Endothelial cell of hepatic sinusoid (primary cell): ENCODE measurements around the gene CNNM4.

Experiments
- in situ Hi-C: cut with HindIII; loops from 2 replicates; pipeline ENCODE4 v1.10.0; 2017; ENCODE audit warnings: low sequenced_read_pairs

CNNM4 gene

DNA sequence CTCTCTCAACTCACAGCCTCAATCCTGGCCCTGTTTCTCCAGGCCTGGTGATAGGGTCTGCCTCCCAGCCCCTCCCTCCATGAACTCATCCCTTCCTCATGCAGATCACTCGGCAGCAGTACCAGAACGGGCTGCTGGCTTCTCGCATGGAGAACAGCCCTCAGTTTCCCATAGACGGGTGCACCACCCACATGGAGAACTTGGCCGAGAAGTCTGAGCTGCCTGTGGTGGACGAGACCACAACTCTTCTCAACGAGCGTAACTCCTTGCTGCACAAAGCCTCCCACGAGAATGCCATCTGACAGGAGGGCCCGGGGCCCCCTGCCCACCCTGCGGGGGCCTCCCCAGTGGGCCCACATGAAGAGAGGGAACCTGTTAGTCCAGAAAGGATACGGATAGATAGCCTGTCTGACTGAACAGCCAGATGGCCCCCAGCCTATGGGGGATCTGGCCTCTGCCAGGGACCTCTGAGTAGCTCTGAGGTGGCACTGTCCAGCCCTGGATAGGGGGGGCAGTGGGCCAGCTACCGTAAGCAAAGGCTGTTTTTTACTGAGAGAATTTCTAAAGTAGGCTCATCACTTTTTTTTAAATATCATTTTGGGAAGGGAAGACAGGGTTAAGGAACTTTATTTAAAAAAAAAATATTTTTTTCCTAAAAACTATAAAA lies 48.6 kb downstream of the CNNM4 start:
- in situ Hi-C loops: no loop called here

DNA sequence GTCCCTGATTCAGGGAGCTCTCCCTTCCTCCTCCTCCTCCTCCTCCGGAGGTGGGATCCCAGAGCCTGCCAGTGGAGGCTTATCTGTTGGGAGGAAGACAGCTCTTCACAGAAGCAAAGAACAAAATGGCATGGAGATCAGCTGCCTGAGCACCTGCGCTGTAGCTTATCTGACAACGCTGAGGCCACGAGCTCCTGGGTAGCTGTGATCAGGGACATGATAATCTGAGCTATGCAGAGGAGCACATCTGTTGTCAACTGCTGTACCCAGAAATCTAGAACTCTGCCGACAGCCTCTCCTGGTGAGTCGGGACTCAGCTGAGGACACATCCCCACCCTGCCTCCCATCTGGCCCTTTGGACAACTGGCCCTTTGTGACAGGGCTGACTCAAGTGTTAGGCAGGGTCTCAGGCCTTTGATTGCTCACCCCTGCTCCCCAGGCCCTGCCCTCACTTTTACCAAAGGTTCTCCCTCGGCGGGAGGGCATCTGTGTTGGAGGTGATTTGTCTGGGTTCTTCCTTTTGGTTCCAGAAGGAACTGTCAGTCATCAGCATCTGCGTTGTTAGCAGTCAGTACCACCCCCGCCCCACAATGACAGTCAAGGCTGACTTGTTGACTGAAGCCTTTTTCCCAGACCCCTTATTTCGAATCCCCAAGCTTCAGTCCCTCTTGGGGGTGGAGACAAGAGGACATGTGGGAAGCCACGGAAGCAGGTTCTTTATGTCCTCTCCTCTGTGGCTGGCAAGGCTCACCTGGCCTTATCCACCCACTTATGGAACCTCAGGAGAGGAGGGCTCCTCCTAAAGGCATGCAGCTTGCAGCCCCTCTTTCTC lies 49.5 kb downstream of the CNNM4 start:
- in situ Hi-C loops: loop anchor here (5.0 kb wide), 1 partner anchor 53 kb away; no protein-coding TSS in a partner anchor

DNA sequence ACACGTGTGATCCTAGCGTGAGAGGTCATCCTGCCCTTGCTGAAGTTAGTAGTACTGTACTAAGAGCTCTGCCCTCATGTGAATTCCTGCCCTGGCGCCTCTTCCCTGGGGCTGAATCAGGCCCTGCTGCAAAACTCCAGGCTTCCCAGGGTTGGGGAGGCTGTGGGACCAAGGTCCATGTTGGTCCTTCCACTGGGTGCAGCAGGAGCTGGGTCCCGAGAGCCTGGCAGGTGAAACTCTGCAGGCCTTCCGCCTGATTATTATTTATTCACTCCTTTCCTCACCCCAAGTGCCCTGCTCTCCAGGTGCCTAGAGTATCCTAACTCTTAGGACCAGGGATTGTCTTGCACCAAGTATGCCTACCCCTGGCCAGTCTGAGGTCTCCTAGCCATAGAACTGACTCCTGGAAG lies 50.1 kb downstream of the CNNM4 start:
- in situ Hi-C loops: loop anchor here (5.0 kb wide), 1 partner anchor 53 kb away; no protein-coding TSS in a partner anchor

DNA sequence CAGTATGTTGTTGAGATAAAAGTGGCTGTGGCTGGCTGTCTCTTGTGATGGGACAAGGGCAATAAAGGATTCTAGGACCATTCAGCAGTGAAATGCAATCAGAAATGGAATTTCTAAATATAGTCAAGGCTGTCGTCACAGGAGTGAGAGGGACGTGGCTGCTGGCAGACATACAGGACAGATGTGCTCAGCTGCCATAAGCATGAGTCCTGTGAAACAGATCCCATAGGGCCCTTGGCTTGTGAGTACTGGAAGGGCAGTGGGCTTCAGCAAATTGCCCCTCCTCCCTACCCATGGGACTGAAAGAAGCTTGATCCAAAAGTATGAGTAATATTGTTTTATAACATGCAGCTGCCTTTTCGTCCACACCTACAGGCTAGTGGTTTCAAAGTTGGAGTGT lies 51.2 kb downstream of the CNNM4 start:
- in situ Hi-C loops: loop anchor here (5.0 kb wide), 1 partner anchor 55 kb away; no protein-coding TSS in a partner anchor

DNA sequence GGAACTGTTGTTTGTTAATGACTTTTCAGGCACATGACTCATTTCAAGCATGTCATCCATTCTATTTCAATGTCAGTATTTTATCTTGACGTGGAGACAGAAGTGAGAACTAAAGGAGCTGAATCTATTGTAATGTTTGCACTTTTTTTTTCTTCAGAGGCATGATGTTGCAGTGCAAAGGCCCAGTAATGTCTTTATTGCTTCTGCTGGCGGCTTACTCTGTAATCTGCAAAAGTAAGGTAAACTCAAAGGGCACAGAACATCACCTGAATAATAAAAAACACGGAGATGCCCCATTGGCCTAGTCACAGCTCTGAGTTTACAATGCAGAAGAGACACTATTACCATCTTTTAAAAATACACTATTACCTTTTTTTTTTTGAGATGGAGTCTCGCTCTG lies 53.0 kb downstream of the CNNM4 start:
- in situ Hi-C loops: loop anchor here (5.0 kb wide), 1 partner anchor 56 kb away; no protein-coding TSS in a partner anchor

DNA sequence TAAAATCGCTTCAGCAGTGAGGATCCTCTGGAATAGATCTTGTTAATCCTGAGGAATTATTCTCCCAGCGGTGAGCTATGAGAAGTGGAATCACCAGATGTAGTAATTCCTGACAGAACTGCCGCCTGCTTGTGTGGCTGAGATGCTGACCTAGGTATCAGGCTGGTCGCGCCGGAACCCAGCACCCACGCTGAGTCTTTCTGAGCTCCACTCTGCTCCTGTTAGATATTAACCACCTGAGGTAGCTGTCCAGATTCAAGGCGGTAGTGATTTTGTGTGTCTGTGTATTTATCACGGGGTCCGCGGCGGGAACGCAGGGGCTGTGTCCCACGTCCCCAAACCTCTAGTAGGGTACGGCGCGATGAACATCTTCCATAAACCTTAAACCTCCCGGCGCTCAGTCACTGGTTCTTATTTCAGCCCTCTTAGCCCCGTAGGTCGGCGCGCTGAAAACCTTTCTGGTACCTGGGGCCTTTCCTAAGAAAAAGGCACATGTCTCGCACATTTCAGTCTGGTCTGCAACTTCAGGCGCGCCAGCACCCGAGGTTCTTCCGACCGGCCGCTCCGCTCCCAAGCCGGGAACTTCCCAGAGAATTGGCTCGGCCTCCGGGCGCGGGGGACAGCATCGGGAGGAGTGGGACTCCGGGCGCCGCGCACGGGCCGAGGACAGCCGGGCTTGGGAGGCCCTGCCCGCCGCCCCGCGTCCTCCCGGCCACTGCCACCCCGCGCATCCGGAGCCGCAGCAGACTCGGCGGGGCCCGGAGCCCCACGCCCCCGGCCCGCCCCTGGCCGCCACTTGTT lies 54.8 kb downstream of the CNNM4 start:
- in situ Hi-C loops: no loop called here

DNA sequence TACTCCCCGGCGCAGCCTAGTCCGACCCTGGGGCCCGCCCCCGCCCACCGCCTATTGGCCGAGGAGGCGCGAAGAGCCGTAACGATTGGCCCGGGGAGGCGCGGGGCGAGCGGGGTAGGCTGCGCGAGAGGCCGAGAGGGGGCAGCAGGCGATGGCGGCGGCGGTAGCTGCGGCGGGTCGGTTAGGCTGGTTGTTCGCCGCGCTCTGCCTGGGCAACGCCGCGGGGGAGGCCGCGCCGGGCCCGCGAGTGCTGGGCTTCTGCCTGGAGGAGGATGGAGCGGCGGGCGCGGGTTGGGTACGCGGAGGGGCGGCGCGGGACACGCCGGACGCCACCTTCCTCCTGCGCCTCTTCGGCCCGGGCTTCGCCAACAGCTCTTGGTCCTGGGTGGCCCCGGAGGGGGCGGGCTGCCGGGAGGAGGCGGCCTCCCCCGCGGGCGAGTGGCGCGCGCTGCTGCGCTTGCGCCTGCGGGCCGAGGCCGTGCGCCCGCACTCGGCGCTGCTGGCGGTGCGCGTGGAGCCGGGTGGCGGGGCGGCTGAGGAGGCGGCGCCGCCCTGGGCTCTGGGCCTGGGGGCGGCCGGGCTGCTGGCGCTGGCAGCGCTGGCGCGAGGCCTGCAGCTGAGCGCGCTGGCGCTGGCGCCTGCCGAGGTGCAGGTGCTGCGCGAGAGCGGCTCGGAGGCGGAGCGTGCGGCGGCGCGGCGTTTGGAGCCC lies 55.6 kb downstream of the CNNM4 start, which contains the start of gene CNNM3:
Gene CNNM3, plus strand, starts transcription at position 142 of the 709 bp plus-strand sequence. Its CDS starts 10 bp downstream, at position 152.
- in situ Hi-C loops: no loop called here

DNA sequence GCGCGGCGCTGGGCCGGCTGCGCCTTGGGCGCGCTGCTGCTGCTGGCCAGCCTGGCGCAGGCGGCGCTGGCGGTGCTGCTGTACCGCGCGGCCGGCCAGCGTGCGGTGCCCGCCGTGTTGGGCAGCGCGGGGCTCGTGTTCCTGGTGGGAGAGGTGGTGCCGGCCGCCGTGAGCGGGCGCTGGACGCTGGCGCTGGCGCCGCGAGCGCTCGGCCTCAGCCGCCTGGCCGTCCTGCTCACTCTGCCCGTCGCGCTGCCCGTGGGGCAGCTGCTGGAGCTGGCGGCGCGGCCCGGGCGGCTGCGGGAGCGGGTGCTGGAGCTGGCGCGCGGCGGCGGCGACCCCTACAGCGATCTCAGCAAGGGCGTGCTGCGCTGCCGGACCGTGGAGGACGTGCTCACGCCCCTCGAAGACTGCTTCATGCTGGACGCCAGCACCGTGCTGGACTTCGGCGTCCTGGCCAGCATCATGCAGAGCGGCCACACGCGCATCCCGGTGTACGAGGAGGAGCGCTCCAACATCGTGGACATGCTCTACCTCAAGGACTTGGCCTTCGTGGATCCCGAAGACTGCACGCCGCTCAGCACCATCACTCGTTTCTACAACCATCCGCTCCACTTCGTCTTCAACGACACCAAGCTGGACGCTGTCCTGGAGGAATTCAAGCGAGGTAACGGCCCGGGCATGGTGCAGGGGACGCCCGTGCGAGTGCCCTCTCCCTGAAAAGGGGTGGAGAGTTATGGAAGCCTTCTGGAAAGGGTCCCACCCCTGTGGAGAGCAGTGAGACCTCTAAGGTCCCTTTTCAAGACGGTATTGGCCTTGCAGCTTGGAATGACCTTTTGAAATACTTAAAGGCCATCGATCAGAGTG lies 56.4 kb downstream of the CNNM4 start:
- in situ Hi-C loops: no loop called here

DNA sequence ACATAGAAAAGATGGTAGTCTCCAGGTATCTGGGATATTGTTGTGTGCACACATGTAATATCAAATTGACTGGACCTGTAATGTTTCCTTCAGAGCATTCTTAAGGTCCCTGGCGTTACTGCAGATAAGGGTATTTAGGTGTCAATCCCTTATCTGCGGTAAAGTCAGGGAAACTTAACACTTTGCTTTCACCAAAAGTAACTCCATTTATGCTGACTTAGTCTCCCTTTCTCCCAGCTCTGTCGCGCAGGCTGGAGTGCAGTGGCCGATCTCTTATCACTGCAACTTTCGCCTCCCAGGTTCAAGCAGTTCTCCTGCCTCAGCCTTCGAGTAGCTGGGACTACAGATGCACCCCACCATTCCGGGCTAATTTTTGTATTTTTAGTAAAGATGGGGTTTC lies 57.2 kb downstream of the CNNM4 start:
- in situ Hi-C loops: no loop called here

DNA sequence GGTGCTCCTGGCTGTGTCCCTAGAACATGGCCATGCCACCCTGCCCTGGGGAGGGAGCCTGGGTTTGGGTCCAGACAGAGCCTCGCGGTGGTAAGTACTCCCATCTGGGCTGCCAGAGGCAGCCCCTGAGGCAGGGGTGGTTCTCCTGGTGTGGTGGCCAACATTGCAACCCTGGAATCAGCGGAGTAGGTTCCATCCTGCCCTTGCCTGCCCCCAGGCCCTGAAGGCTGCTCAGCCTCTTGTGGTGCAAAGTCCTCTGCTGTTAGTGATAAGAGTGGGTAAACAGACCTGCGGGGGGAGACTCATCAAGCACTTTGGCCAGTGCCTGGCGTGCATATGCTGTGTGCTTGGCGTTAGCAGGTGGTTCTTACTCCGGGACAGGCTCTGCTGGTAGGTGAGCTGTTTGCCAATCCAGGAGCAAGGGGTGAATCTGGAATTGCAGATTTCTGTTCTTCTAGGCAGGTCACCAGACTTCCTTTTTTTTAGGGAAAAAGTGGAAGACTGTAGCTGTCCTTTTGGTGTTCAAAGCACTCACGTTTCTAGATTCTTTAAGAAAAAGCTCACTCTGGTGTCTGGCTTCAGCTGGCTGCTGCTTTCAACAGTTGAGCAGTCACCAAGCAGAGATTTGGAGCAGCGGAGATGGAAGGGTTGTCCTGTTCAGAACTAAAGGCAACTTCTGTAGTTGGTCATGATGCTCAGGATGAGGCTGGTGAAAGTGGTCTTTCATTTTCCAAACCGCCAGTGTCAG lies 58.6 kb downstream of the CNNM4 start:
- in situ Hi-C loops: no loop called here

DNA sequence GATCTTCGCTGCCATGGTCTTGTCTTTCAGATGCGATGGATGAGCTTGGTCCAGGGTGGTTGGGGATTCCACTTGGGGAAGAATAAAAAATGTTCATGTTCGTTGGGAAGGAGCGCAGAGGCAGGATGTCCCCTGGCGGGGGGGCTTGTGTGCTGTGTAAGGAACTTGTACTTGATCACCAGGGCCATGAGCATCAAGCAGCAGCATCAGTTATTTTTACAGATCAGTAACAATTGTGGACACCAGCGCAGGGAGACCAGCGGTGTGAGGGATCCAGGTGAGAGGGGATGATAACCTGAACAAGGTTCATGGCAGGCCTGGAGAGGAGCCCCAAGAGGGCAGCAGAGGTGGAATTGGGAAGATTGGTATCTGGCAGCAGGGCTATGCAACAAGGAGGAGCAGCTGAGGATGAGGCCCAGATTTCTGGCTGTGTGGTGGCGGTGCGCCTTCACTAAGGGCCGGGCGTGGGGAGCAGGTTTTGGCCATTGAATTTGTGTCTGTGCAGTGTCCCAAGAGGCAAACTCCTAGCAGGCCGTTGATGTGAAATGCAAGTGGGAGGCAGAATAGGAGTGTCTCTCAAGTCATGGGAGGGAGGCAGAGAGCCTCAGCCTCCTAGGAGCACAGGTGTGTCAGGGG lies 59.3 kb downstream of the CNNM4 start:
- in situ Hi-C loops: no loop called here

DNA sequence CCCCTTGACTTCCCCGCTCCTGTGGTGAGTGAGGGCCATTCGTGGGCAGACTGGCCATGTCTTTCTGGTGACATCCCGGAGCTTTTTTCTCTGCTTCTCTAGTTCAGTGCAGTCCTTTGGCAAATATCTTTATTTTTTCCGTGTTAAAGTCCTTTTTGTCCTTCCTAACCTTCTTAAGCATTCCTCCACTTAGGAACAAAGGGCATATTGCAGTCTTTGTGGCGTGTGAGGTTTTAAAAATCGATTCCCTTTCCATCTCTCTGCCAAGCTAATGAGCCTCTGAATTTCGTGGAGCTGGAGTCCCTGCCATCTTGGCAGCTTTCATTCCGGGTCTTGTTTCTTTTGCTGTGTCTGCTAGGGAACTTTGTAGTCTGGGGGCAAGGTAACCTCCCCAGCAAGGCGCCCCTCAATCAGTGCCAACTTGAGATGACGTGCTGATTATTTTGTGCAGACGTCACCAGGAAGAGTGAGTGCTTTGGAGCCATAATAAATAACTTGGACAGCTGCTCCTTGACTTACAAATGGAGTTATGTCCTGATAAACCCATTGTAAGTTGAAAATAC lies 60.5 kb downstream of the CNNM4 start:
- in situ Hi-C loops: no loop called here

DNA sequence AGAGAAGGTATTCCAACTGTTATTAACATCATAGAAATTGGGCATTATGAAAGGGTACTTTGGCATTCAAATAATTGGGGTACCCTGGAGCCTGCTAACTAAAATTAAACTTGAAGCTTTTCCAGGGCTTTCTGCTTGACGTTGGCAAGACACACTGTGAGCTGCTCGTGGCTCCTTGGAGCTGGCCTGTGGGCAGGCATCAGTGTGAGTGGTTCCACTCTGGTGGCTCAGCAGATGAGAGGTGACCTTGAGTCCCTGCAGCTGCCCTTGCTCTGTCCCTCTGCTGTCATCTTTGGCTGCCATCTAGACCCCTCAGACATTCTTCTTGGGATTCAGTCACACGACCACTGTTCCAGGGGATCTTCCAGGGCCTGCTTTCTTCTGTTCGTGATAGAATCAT lies 62.1 kb downstream of the CNNM4 start:
- in situ Hi-C loops: no loop called here

DNA sequence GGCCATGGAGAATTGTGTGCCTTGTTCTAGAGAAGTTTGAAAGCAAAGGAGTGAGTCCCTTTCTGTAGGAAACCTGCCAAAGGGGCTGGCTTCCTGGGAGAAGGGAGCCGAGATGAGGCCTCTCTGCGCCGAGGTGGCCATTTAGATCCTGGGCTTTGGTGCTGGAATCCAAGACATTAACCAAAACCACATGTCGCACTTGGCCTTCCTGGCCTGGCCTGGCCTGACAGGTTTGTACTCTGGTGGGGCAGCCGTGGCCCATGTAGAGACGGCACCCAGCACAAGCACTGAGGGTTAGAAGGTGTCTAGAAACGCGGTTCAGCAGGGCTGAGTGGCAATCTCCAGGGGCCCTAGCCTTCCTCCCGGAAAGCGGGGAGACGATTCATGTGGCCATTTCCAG lies 62.5 kb downstream of the CNNM4 start:
- in situ Hi-C loops: no loop called here

DNA sequence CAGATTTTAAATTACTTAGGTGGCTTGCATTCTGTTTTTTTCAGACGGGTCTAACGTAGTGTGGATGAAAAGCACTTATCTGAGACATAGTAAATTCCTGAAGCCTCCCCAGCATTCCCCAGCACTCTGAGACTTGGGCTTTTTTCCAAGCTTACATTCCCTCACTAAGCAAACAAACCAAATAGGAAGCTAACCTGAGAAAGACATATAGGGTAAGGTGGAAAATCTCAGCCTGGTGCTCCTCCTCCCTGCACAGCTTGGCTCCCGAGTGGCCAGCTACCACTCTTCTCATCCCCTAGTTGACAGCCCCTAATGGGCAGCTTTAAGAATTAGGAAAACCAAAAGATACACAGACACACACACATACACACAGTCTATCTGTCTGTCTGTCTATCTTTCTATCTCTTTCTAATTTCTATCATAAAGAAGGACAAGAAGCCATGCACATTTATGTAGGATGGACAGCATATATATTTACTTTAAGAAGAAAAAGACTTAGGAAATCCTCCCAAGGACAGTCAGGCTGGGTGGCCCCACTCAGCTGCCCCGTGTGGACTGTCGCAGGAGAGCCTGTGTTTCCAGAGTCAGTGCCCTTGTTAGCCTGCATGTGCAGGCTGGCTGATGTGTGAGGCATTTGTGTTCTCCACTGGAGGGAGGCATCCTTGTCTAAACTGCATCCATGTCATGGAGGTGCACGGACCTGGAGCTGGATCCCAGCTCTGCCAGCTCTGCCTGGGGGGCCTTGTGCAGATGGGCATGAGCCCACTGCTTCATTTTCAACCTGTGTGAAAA lies 63.6 kb downstream of the CNNM4 start:
- in situ Hi-C loops: no loop called here

DNA sequence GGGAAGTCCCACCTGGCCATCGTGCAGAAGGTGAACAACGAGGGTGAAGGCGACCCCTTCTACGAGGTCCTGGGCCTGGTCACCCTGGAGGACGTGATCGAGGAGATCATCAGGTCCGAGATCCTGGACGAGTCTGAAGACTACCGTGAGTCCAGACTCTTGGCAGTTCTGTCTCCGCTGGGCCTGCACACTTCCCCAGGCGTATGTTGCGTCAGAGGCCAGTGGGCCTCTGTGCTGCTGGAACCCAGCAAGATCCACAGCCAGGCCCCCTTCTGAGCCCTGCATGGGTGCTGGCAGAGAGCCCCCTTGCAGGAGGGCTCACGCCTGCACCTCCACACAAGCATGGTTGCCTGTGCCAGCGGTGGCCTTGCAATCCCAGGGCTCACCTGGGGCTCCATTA lies 64.4 kb downstream of the CNNM4 start:
- in situ Hi-C loops: no loop called here

DNA sequence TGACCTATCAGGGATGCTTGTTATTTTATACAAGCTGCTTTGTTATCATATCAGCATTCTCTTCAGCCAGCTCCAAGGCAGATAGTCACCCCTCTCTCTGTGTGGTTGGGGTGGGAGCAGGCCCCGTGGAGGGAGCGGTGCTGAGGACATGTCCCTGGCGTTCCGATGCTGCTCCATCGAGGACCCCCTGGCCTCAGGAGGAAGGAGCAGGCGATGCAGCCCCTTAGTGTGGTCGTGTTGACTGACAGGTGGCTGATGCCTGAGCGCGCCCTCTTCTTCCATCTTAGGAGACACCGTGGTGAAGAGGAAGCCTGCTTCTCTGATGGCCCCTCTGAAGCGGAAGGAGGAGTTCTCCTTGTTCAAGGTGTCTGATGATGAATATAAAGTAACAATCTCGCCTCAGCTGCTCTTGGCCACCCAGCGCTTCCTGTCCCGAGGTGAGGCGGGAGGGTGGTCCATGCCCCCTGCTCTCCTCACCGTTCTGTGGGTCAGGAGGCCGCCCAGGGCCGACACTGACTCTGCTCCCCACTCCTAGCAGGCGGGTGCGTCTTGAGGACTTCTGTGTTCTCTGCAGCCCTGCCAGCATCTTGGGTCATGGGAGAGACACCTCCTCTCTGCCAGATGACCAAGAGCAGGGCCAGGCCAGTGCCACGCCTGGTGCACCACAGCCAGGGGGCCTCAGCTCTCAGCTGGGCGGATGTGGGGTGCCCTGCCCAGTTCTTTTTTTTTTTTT lies 66.0 kb downstream of the CNNM4 start:
- in situ Hi-C loops: no loop called here
